HFFc6 (cell line): ENCODE measurements around the gene YWHAG. TPM values are rescaled to one million over a fixed set of nuclear protein-coding genes. Genes with fewer than 3 reads are reported as not detected.

ENCODE experiments used
- DNase-seq: peaks from one replicate; pipeline ENCODE4 v3.0.0-alpha.2; 2018
- H3K27ac Mint-ChIP-seq: 2 replicates; pipeline ENCODE4 v1.8.0; 2020; ENCODE audit warnings: mild to moderate bottlenecking, mixed read lengths
- H3K27me3 Mint-ChIP-seq: 2 replicates; pipeline ENCODE4 v1.8.0; 2021; ENCODE audit warnings: mild to moderate bottlenecking, moderate library complexity, mixed read lengths; ENCODE audit not compliant: insufficient read depth
- H3K36me3 Mint-ChIP-seq: 2 replicates; pipeline ENCODE4 v1.8.0; 2021; ENCODE audit warnings: low read depth, mixed read lengths
- H3K4me1 Mint-ChIP-seq: 2 replicates; pipeline ENCODE4 v1.8.0; 2020; ENCODE audit warnings: low read depth, mixed read lengths
- H3K4me3 Mint-ChIP-seq: 2 replicates; pipeline ENCODE4 v1.8.0; 2020; ENCODE audit warnings: mild to moderate bottlenecking, moderate library complexity, mixed read lengths
- H3K9me3 Mint-ChIP-seq: 2 replicates; pipeline ENCODE4 v1.8.0; 2020; ENCODE audit warnings: mild to moderate bottlenecking, mixed read lengths
- total RNA-seq, 6 experiments: library from RNA; stranded (reverse); fragmentation: NEBNext Ultra II Directional; extraction: Animal tissue kit (Norgen Biotek cat#: 25700); gene quantifications; 2 replicates in 1 of 6; 3 replicates in 5 of 6; pipeline ENCODE4 v1.2.3, GENCODE V29; 2021
- TF ChIP-seq, protein P1 (sequence below): fragments of 200-600 bp; sonication (generic); IDR thresholded peaks from 2 replicates; pipeline ENCODE4 v1.5.0; 2021; ENCODE audit warnings: antibody characterized with exemption, mild to moderate bottlenecking

Gene YWHAG
- total RNA-seq, 6 experiments from 2014 or later = 171 to 210 (median 180) TPM

DNA sequence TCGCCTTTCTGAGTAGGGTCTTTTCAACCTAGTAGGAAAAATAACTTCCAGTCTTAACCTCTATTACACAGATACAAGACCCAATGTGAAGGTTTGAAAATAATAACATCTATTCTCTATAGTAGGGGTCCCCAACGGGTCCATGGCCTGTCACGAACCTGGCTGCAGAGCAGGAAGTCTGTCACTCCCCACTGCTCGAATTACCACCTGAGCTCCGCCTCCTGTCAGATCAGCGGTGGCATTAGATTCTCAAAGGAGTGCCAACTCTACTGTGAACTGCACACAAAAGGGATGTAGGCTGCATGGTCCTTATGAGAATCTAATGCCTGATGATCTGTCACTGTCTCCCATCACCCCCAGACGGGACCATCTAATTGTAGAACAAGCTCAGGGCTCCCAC, 7.4 kb downstream of the YWHAG start:
- Mint-ChIP-seq H3K36me3 (peaks cover 62% of the 10 kb centered on the region), H3K4me3 (peak overlapping the region; percentile 8; the same call in 1 of the 2 replicates), H3K27me3 (peaks cover 5% of the 10 kb centered on the region), H3K9me3 (no peaks in the 10 kb centered on the region), H3K27ac (peak overlapping the region; percentile 59), H3K4me1 (peaks cover 69% of the 10 kb centered on the region)
- TF ChIP-seq, protein P1, sequence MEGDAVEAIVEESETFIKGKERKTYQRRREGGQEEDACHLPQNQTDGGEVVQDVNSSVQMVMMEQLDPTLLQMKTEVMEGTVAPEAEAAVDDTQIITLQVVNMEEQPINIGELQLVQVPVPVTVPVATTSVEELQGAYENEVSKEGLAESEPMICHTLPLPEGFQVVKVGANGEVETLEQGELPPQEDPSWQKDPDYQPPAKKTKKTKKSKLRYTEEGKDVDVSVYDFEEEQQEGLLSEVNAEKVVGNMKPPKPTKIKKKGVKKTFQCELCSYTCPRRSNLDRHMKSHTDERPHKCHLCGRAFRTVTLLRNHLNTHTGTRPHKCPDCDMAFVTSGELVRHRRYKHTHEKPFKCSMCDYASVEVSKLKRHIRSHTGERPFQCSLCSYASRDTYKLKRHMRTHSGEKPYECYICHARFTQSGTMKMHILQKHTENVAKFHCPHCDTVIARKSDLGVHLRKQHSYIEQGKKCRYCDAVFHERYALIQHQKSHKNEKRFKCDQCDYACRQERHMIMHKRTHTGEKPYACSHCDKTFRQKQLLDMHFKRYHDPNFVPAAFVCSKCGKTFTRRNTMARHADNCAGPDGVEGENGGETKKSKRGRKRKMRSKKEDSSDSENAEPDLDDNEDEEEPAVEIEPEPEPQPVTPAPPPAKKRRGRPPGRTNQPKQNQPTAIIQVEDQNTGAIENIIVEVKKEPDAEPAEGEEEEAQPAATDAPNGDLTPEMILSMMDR = no peak
- DNase-seq = no peak

DNA sequence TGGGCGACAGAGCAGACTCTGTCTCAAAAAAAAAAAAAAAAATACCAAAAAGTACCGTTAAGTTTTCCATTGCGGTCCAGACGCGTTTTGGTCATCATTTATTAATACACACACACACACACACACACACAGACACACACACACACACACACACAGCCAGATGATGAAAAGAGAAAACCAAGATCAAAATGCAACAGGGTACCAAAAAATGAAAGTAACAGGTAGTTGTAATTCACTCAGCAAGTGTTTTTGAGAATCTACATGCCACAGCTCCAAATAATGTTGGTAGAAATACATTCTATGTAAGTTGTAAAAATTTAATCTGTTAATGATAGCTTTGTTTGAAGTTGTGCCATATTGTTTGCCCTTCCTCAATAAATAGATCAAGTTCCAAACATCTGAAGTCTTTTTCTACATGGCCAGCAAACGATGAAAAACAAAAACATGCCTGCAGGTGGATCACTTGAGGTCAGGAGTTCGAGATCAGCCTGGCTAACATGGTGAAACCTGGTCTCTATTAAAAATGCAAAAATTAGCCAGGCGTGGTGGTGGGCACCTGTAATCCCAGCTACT, 9.4 kb downstream of the YWHAG start:
- Mint-ChIP-seq H3K36me3 (peaks cover 59% of the 10 kb centered on the region), H3K4me3 (no peak overlapping the region), H3K9me3 (no peaks in the 10 kb centered on the region), H3K27ac (peak overlapping the region; percentile 33; the same call in 1 of the 2 replicates), H3K27me3 (peaks cover 5% of the 10 kb centered on the region), H3K4me1 (peaks cover 65% of the 10 kb centered on the region)
- TF ChIP-seq, protein P1 = no peak
- DNase-seq = no peak

DNA sequence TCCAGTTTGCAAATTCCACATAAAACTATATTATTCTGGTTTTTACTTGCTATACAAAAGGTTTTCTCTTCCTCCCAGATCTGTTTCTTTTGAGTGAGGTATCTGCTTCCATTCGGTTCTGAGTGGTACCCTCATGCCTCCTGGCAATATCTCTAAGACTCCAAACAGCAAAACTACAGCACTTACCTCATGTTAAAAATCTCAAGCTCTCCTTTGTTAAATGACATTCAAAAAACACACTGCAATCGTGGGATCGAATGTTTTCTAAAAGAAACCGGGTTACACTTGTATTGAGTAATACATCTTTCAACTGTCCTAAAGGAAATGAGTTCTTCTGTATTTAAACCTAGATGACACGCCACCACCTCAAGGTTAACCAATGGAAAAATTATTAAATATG, 11.1 kb downstream of the YWHAG start:
- Mint-ChIP-seq H3K9me3 (no peaks in the 10 kb centered on the region), H3K27ac (peak overlapping the region; percentile 62), H3K36me3 (peaks cover 71% of the 10 kb centered on the region), H3K4me1 (peaks cover 79% of the 10 kb centered on the region), H3K4me3 (peak overlapping the region; percentile 16; the same call in 1 of the 2 replicates), H3K27me3 (peaks cover 5% of the 10 kb centered on the region)
- no peak for DNase-seq
- TF ChIP-seq, protein P1 = no peak

DNA sequence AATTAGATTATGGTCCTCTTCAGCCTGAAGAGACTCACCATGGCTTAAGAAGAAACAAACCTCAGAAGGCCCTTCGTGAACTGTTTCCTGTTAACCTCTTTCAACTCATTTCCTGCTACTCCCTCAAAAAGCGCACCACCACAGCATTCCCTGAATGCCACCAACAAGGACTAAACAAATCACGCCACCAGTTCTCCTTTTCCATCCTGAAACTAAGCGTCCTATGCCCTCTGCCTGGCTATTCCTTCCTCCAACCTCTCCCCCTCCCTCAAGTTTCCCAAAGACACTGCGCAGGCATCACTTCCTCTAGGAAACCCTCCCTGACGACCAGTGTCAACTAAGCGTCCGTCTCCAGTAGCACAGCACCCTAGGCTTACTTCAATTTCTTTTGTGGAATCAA, 12.0 kb downstream of the YWHAG start:
- no peak for DNase-seq
- H3K36me3 Mint-ChIP-seq = peaks cover 72% of the 10 kb centered on the region
- TF ChIP-seq, protein P1 = no peak
- H3K4me3 Mint-ChIP-seq = no peak overlapping the region
- H3K27me3 Mint-ChIP-seq = peaks cover 5% of the 10 kb centered on the region
- no peaks in the 10 kb centered on the region for H3K9me3 Mint-ChIP-seq
- H3K27ac Mint-ChIP-seq = peak overlapping the region; percentile 74
- H3K4me1 Mint-ChIP-seq = peaks cover 79% of the 10 kb centered on the region

DNA sequence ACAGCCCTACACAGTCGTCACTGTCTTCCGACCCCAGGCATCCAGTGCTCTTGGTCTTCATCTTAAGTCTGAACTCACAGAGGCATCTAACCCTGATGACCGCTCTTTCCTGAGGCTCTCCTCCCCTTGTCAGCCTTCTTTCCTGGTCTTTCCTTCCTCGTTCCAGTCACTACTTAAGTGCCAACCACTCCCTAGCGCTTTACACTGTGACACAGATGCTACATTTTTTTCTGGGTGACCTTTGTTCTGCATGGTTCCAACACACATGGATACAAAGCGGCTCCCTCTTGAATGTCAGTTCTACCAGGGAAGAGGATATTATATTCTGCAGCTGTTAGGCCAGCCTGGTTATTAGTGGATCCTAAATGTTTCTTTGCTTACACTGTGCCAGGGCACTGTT, 12.7 kb downstream of the YWHAG start:
- DNase-seq = no peak
- Mint-ChIP-seq H3K4me3 (no peak overlapping the region), H3K27me3 (peaks cover under 1% of the 10 kb centered on the region; the same call in 1 of the 2 replicates), H3K27ac (no peak overlapping the region; the same call in 1 of the 2 replicates), H3K4me1 (peaks cover 79% of the 10 kb centered on the region), H3K36me3 (peaks cover 66% of the 10 kb centered on the region), H3K9me3 (no peaks in the 10 kb centered on the region)
- TF ChIP-seq, protein P1 = no peak
